ENCODE measurements around the gene DEFB114. TPM values are rescaled to one million over a fixed set of nuclear protein-coding genes. Genes with fewer than 3 reads are reported as not detected.

The DEFB114 gene
- polyA plus RNA-seq, 3 donors, result not detected

DNA sequence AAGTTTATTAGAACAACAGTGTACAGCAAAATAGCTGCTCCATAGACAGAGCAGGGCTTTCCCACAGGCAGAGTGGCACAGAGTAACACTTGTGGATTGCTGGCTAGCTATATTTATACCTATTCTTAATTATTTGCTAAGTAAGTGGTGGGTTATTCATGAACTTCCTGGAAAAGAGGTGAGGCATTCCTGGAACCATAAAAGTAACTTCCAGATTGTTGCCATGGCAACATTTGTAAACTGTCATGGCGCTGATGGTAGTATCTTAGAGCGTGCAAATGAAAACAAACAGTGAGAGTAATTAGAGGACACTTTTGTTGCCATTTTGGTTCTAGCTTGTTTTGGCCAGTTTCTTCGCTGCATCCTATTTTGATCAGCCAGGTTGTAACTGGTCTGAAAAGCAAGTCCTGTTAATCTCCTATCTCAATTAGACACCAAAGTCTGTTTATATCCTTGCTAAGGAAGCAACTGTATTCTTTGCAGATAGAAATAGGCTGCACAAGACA lies 23.9 kb downstream of the DEFB114 start:
- no peak overlapping the region for H3K9ac ChIP-seq (ENCODE audit: insufficient read depth, low read length, poor library complexity, severe bottlenecking)
- intact Hi-C loops (cut with micrococcal nuclease), result no loop called here
- no peak overlapping the region for H3K27ac ChIP-seq (ENCODE audit: low read depth in 1 of 2, low read length in 2 of 2)
- no peaks in the 10 kb centered on the region for H3K36me3 ChIP-seq (replicated peaks in 1 of 2; ENCODE audit: control insufficient read depth in 1 of 2, insufficient read depth in 2 of 2, low read length in 2 of 2)
- H3K27me3 ChIP-seq (ENCODE audit: control insufficient read depth in 2 of 2, insufficient read depth in 2 of 2, low read length in 2 of 2), result no peaks in the 10 kb centered on the region
- Mint-ChIP-seq H3K4me1 (no peaks in the 10 kb centered on the region), H3K4me3 (no peak overlapping the region), H3K27ac (no peak overlapping the region), H3K27me3 (ENCODE audit: low read depth in 3 of 3) (peaks cover 0 to 2% (median 0%) of the 10 kb centered on the region in 3 donors), H3K9me3 (peaks cover 0 to 6% (median 0%) of the 10 kb centered on the region in 7 donors), H3K36me3 (no peaks in the 10 kb centered on the region)
- H3K4me1 ChIP-seq (ENCODE audit: control insufficient read depth in 1 of 2, insufficient read depth in 2 of 2, low read length in 2 of 2), result no peaks in the 10 kb centered on the region
- 92% methylated on average over 2 of the region's 3 CpGs for WGBS (ENCODE audit: insufficient coverage)
- H4K20me1 ChIP-seq (ENCODE audit: insufficient read depth, low read length), result no peaks in the 10 kb centered on the region
- no peaks in the 10 kb centered on the region for H3K79me2 ChIP-seq (ENCODE audit: insufficient read depth, low read length)
- no peaks in the 10 kb centered on the region for H3K9me3 ChIP-seq (replicated peaks in 1 of 2; ENCODE audit: control insufficient read depth in 1 of 2, insufficient read depth in 1 of 2, low read length in 2 of 2)
- no peak overlapping the region for H3K4me3 ChIP-seq (replicated peaks in 1 of 3; ENCODE audit: low read depth in 2 of 3, low read length in 3 of 3)
- TF ChIP-seq, protein P1, sequence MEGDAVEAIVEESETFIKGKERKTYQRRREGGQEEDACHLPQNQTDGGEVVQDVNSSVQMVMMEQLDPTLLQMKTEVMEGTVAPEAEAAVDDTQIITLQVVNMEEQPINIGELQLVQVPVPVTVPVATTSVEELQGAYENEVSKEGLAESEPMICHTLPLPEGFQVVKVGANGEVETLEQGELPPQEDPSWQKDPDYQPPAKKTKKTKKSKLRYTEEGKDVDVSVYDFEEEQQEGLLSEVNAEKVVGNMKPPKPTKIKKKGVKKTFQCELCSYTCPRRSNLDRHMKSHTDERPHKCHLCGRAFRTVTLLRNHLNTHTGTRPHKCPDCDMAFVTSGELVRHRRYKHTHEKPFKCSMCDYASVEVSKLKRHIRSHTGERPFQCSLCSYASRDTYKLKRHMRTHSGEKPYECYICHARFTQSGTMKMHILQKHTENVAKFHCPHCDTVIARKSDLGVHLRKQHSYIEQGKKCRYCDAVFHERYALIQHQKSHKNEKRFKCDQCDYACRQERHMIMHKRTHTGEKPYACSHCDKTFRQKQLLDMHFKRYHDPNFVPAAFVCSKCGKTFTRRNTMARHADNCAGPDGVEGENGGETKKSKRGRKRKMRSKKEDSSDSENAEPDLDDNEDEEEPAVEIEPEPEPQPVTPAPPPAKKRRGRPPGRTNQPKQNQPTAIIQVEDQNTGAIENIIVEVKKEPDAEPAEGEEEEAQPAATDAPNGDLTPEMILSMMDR (IDR thresholded peaks at IDR 0.05), result no peak
- no peak for DNase-seq
- no peak overlapping the region for H2AFZ ChIP-seq (ENCODE audit: insufficient read depth, low read depth, low read length, poor library complexity, severe bottlenecking)
- no peak overlapping the region for H3K4me2 ChIP-seq (replicated peaks; ENCODE audit: extremely low read depth, low read length, poor library complexity, severe bottlenecking)

GRCh38 chr6:49937811-49938210 lies 26.2 kb downstream of the DEFB114 start:
- Histone ChIP-seq H3K9ac (ENCODE audit: insufficient read depth, low read length, poor library complexity, severe bottlenecking) (no peak overlapping the region), H3K79me2 (ENCODE audit: insufficient read depth, low read length) (no peaks in the 10 kb centered on the region), H3K4me1 (ENCODE audit: control insufficient read depth in 1 of 2, insufficient read depth in 2 of 2, low read length in 2 of 2) (no peaks in the 10 kb centered on the region), H3K36me3 (replicated peaks in 1 of 2; ENCODE audit: control insufficient read depth in 1 of 2, insufficient read depth in 2 of 2, low read length in 2 of 2) (no peaks in the 10 kb centered on the region), H4K20me1 (ENCODE audit: insufficient read depth, low read length) (no peaks in the 10 kb centered on the region), H3K27ac (ENCODE audit: low read depth in 1 of 2, low read length in 2 of 2) (no peak overlapping the region), H3K4me2 (replicated peaks; ENCODE audit: extremely low read depth, low read length, poor library complexity, severe bottlenecking) (no peak overlapping the region), H3K4me3 (replicated peaks in 1 of 3; ENCODE audit: low read depth in 2 of 3, low read length in 3 of 3) (no peak overlapping the region), H3K9me3 (replicated peaks in 1 of 2; ENCODE audit: control insufficient read depth in 1 of 2, insufficient read depth in 1 of 2, low read length in 2 of 2) (peaks cover 0 to 7% of the 10 kb centered on the region in 2 donors), H2AFZ (ENCODE audit: insufficient read depth, low read depth, low read length, poor library complexity, severe bottlenecking) (no peak overlapping the region), H3K27me3 (ENCODE audit: control insufficient read depth in 2 of 2, insufficient read depth in 2 of 2, low read length in 2 of 2) (no peaks in the 10 kb centered on the region)
- TF ChIP-seq, protein P1 (IDR thresholded peaks at IDR 0.05), result no peak
- Mint-ChIP-seq H3K4me1 (no peaks in the 10 kb centered on the region), H3K4me3 (no peak overlapping the region), H3K36me3 (no peaks in the 10 kb centered on the region), H3K27ac (no peak overlapping the region), H3K9me3 (peaks cover 0 to 6% (median 2%) of the 10 kb centered on the region in 7 donors), H3K27me3 (ENCODE audit: low read depth in 3 of 3) (peaks cover 0 to 2% (median 0%) of the 10 kb centered on the region in 3 donors)
- DNase-seq, result no peak
- intact Hi-C loops (cut with micrococcal nuclease), result no loop called here
